A673 (cell line): ENCODE data around the gene HEBP2.

Experiments
- EZH2 ChIP-seq: fragments of 200-600 bp; sonication (generic); IDR thresholded peaks from 2 replicates; pipeline ENCODE4 v1.6.1; 2017; ENCODE audit warnings: borderline replicate concordance, low read depth, mild to moderate bottlenecking, mixed read lengths, antibody characterized with exemption, low read length; ENCODE audit not compliant: poor library complexity, severe bottlenecking
- TF ChIP-seq, protein P1 (sequence below): fragments of 300-800, 200-600 bp; sonication (generic); conservative IDR thresholded peaks from 2 replicates; pipeline ENCODE4 v1.5.1; 2017; ENCODE audit warnings: low read depth, mild to moderate bottlenecking, antibody characterized with exemption, low read length, moderate library complexity, mixed read lengths

GRCh38 chr6:138450445-138450844, 46.4 kb downstream of the HEBP2 start:
- TF ChIP-seq, protein P1, sequence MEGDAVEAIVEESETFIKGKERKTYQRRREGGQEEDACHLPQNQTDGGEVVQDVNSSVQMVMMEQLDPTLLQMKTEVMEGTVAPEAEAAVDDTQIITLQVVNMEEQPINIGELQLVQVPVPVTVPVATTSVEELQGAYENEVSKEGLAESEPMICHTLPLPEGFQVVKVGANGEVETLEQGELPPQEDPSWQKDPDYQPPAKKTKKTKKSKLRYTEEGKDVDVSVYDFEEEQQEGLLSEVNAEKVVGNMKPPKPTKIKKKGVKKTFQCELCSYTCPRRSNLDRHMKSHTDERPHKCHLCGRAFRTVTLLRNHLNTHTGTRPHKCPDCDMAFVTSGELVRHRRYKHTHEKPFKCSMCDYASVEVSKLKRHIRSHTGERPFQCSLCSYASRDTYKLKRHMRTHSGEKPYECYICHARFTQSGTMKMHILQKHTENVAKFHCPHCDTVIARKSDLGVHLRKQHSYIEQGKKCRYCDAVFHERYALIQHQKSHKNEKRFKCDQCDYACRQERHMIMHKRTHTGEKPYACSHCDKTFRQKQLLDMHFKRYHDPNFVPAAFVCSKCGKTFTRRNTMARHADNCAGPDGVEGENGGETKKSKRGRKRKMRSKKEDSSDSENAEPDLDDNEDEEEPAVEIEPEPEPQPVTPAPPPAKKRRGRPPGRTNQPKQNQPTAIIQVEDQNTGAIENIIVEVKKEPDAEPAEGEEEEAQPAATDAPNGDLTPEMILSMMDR, result no peak
- no peak for TF ChIP-seq EZH2
